ENCODE results near the gene MXD1. TPM values are rescaled to one million over a fixed set of nuclear protein-coding genes. Genes with fewer than 3 reads are reported as not detected.
A peak's percentile ranks its signal among the peaks of the same experiment; 100 is the strongest.

The MXD1 gene
- total and polyA plus RNA-seq, 9 of the 15 experiments (the other 6 are each of a cell fraction or from before 2014, with no cell fraction given) = 6.7 to 35.9 (median 11.0) TPM

- TF ChIP-seq ZBTB34 (CRISPR knock-in tag; IDR thresholded peaks at IDR 0.05) = no peak
- TF ChIP-seq ZNF512 (tag; IDR thresholded peaks at IDR 0.05) = no peak
- TF ChIP-seq ELK3 (CRISPR knock-in tag; IDR thresholded peaks at IDR 0.05) = no peak
- peak; percentile 94 for TF ChIP-seq FOSL1 (tag; conservative IDR thresholded peaks at IDR 0.05)
- no peak for TF ChIP-seq RBM25 (IDR thresholded peaks at IDR 0.05; ENCODE audit: low read depth, low read length, severe bottlenecking)
- TF ChIP-seq KLF16 (IDR thresholded peaks at IDR 0.05) = no peak
- no peak for TF ChIP-seq GMEB1 (CRISPR knock-in tag; IDR thresholded peaks at IDR 0.05)
- no peak for TF ChIP-seq MXD1 (CRISPR knock-in tag; IDR thresholded peaks at IDR 0.05; ENCODE audit: borderline replicate concordance, poor library complexity, severe bottlenecking)
- no peak for TF ChIP-seq ZNF121 (CRISPR knock-in tag; conservative IDR thresholded peaks at IDR 0.05)
- TF ChIP-seq ATF2 (CRISPR knock-in tag; IDR thresholded peaks at IDR 0.05) = no peak
- TF ChIP-seq MTA2 (IDR thresholded peaks at IDR 0.05; ENCODE audit: low read depth) = no peak
- TF ChIP-seq NELFE (IDR thresholded peaks at IDR 0.05; ENCODE audit: insufficient read depth, insufficient read length) = no peak
- TF ChIP-seq TRIM28 (IDR thresholded peaks at IDR 0.05) = no peak
- TF ChIP-seq MEIS2 (IDR thresholded peaks at IDR 0.05; ENCODE audit: partially characterized antibody) = peak; percentile 53
- TF ChIP-seq CXXC5 (CRISPR knock-in tag; IDR thresholded peaks at IDR 0.05) = peak; percentile 47
- TF ChIP-seq ZNF449 (CRISPR knock-in tag; IDR thresholded peaks at IDR 0.05) = 0 out of 2 replicates have a peak, but pooled peaks have one; percentile 6
- TF ChIP-seq FOXK1 (CRISPR knock-in tag; IDR thresholded peaks at IDR 0.05; ENCODE audit: borderline replicate concordance) = no peak
Observed at GRCh38 chr2:69933839-69934613, 19.1 kb downstream of the MXD1 start (continued).

All from K562 (cell line).